GM12865 (cell line): ENCODE measurements around the gene PRORP.
A peak's percentile ranks its signal among the peaks of the same experiment; 100 is the strongest.

ENCODE experiments used
- DNase-seq: peaks from one replicate; pipeline ENCODE4 v3.0.0; 2010; ENCODE audit warnings: low read depth
- H3K4me3 ChIP-seq: 2 replicates; pipeline ENCODE4 v1.5.1; 2011; ENCODE audit warnings: mild to moderate bottlenecking, low read depth, low read length, control low read depth
- TF ChIP-seq, protein P1 (sequence below): IDR thresholded peaks from 2 replicates; pipeline ENCODE4 v1.5.1; 2011; ENCODE audit warnings: low read length, control low read depth, low read depth, inconsistent platforms; ENCODE audit not compliant: insufficient read depth; ENCODE audit errors: missing control alignments

Gene PRORP

DNA sequence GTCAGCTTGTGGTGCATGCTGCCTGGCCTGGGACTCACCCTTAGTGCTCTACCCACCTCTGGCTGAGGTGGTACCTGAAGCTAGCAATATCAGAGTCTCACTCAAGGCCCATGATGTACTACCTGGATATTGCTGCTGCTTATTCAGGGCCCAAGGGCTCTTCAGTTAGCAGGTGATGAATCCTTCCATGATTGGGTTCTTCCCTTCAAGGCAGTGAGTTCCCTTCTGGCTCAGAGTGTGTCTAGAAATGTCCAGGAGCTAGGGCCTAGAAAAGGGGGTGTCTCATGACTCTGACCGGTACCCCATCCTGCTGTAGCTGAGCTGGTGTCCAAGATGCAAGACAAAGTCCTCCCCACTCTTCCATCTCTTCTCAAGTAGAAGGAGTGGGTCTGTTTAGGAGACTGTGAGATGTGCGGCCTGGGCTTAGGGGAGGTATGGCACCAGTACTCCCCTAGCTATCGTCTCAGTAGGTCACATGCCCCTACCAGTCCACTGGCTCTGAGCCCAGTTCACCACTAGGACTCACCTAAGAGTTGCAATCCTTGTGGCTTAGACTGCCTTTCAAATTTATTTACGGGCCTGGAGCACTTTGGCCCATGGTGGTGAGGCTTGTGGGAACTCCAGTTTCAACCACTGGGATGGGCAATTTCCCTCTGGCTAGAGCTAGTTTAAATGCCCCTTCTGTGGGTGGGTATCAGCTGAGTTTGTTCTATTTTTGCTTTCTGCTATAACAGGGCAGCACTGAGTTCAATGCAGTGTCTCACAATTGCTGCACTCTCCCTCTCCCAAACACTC, 12.2 kb downstream of the PRORP start:
- no peak overlapping the region for H3K4me3 ChIP-seq
- DNase-seq, result no peak
- TF ChIP-seq, protein P1, sequence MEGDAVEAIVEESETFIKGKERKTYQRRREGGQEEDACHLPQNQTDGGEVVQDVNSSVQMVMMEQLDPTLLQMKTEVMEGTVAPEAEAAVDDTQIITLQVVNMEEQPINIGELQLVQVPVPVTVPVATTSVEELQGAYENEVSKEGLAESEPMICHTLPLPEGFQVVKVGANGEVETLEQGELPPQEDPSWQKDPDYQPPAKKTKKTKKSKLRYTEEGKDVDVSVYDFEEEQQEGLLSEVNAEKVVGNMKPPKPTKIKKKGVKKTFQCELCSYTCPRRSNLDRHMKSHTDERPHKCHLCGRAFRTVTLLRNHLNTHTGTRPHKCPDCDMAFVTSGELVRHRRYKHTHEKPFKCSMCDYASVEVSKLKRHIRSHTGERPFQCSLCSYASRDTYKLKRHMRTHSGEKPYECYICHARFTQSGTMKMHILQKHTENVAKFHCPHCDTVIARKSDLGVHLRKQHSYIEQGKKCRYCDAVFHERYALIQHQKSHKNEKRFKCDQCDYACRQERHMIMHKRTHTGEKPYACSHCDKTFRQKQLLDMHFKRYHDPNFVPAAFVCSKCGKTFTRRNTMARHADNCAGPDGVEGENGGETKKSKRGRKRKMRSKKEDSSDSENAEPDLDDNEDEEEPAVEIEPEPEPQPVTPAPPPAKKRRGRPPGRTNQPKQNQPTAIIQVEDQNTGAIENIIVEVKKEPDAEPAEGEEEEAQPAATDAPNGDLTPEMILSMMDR, result no peak

DNA sequence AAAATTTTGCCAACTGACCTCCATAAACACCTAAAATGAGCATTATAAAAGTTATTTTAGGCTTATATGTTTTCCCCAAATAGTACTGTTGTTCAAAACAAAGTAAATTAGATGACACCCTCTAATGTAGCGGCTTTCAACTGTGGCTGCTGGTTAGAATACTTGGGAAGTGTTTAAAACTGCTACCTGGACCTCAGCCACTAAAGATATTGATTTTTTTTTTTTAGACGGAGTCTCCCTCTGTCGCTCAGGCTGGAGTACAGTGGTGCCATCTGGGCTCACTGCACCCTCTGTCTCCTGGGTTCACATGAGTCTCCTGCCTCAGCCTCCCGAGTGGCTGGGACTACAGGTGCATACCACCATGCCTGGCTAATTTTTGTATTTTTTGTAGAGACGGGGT, 16.2 kb downstream of the PRORP start:
- no peak overlapping the region for H3K4me3 ChIP-seq
- no peak for DNase-seq
- TF ChIP-seq, protein P1, result no peak

DNA sequence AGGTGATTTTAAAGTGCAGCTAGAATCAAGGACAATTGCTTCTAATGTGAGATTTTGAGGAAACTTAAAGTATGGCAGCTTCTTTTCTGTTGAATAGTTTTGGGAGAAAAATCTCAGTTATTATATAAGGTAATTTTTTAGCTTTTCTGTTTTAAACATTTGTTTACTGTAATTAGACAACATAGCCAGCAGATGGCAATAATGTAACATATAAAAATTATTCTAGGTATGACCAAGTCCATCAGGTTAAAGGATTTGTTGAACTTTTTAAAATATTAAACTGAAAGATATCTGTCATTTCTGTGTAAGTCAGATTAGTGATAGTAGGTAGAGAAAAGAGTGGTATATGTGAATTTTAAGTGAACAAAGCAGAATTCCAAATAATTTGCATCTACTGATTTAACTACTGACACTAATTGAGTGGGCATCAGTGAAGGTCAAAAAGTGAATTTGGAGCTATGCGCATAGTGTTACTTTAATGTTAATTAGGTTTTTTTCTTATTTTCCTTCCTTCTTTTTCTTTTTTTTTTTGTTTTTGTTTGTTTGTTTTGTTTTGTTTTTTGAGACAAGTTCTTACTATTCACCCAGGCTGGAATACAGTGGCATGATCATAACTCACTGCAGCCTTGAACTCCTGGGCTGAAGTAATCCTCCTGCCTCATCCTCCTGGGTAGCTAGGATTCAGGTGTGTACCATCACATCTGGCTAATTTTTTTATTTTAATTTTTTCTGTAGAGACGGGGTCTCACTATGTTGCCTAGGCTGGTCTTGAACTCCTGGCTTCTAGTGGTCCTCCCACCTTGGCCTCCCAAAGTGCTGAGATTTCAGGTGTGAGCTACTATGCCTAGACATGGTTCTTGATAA, 18.6 kb downstream of the PRORP start:
- DNase-seq, result peak; percentile 34
- no peak overlapping the region for H3K4me3 ChIP-seq
- TF ChIP-seq, protein P1, result peak; percentile 23

GRCh38 chr14:35144029-35144428, 21.7 kb downstream of the PRORP start:
- no peak for DNase-seq
- H3K4me3 ChIP-seq, result no peak overlapping the region
- TF ChIP-seq, protein P1, result no peak

DNA sequence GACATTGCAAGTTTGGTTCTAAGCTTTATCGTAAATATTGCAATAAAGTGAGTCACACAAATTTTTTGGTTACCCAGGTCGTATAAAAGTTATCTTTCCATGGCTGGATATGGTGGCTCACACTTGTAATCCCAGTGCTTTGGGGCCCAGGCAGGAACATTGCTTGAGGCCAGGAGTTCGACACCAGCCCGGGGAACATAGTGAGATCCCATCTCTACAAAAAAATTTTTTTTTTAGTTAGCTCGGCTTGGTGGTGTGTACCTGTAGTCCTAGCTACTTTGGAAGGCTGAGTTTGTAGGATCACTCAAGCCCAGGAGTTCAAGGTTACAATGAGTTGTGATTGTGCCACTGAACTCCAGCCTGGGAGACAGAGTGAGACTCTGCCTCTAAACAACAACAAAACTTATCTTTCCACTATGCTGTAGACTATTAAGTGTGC, 24.4 kb downstream of the PRORP start:
- TF ChIP-seq, protein P1, result no peak
- no peak for DNase-seq
- no peak overlapping the region for H3K4me3 ChIP-seq

DNA sequence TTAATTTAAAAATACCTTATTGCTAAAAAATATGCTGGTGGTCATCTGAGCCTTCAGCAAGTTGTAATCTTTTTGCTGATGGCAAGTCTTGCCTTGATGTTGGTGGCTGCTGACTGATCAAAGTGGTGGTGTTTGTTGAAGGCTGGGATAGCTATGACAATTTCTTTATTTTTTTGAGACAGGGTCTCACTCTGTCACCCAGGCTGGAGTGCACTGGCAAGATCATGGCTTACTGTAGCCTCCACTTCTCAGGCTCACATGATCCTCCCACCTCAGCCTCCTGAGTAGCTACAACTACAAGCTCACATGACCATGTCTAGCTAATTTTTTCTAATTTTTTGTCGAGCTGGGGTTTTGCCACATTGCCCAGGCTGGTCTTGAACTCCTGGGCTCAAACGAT, 24.8 kb downstream of the PRORP start:
- DNase-seq, result no peak
- H3K4me3 ChIP-seq, result no peak overlapping the region
- TF ChIP-seq, protein P1, result no peak
